Measurements from ENCODE around the gene KCNIP1.

GRCh38 chr5:170643591-170643990, 139.8 kb downstream of the KCNIP1 start:
- TF ChIP-seq CTCF (IDR thresholded peaks at IDR 0.05) (no peak), SIN3A (IDR thresholded peaks at IDR 0.05; ENCODE audit: borderline replicate concordance, low read depth, low read length) (no peak), POLR2AphosphoS5 (IDR thresholded peaks at IDR 0.05; ENCODE audit: low read depth, low read length) (no peak), JUND (IDR thresholded peaks at IDR 0.05) (no peak), YY1 (IDR thresholded peaks at IDR 0.05; ENCODE audit: low read depth) (no peak), MEF2A (IDR thresholded peaks at IDR 0.05; ENCODE audit: borderline replicate concordance, low read depth) (no peak), CHD2 (IDR thresholded peaks at IDR 0.05; ENCODE audit: low read length, partially characterized antibody) (no peak), EZH2phosphoT487 (IDR thresholded peaks at IDR 0.05; ENCODE audit: borderline replicate concordance, low read depth) (no peak), RFX5 (IDR thresholded peaks at IDR 0.05; ENCODE audit: low read length) (no peak), RAD21 (IDR thresholded peaks at IDR 0.05; ENCODE audit: low read length) (no peak), USF1 (IDR thresholded peaks at IDR 0.05; ENCODE audit: borderline replicate concordance, low read depth) (no peak)
- TF ChIP-seq, protein P1, sequence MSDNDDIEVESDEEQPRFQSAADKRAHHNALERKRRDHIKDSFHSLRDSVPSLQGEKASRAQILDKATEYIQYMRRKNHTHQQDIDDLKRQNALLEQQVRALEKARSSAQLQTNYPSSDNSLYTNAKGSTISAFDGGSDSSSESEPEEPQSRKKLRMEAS (IDR thresholded peaks at IDR 0.05; ENCODE audit: low read depth) = no peak

All from SK-N-SH (cell line).